HG03196 (cell line): ENCODE measurements around the gene CCM2L.

Experiments
- ATAC-seq: cut with Tn5 transposase; IDR thresholded peaks from one replicate; pipeline ENCODE4 v1.9.1; 2021; ENCODE audit not compliant: unreplicated experiment

Gene CCM2L

GRCh38 chr20:32010101-32010500 lies at the start of gene CCM2L:
TSS of gene CCM2L (plus strand) at chr20:32010438. CDS start at chr20:32010455, 17 bp downstream.
- ATAC-seq: no peak

- ATAC-seq: no peak
Observed at GRCh38 chr20:31962761-31963160, 47.5 kb upstream of the CCM2L start.

DNA sequence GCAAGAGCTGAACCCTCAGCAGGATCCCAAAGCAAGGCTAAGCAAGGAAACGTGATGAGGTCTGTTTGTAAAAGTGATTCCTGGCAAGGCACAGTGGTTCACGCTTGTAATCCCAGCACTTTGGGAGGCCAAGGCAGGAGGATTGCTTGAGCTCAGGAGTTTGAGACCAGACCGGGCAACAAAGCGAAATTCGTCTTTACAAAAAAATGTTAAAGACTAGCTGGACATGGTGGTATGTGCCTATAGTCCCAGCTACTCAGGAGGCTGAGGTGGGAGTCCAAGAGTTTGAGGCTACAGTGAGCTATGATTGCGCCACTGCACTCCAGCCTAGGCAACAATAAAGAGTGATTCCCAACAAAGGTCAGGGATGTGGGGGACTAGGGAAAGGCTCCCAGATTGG lies 46.3 kb upstream of the CCM2L start:
- ATAC-seq: no peak

DNA sequence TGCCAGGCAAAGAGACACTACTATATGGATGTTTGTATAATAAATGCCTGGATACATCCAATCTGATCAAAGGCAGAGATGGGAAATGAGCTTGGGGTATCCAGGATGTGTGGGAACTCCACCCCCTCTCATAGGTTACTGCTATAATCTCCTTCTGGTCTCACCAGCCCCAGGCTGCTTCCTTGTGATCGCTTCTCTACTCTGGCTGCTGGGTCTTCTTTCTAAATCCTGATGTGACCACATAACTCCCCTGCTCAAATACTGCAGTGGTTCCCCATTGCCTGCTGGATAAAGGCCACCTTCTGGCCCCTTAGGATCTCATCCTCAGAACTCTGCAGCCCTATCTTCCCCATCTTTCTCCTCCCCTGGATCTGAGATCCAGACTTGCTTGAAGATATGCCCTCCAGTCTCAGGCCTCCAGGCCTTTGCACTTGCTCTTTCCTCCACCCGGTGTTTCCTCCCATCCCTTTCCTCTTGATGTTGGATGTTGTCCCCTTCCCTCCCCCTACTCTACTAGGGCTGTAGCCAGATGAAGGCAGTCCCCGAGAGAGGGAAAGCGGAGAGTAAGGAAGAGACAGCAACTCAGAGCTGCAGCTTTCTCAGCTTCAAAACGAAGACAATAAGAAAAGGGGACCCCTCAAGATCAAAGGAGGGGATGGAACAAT lies 43.1 kb upstream of the CCM2L start:
- ATAC-seq: no peak

DNA sequence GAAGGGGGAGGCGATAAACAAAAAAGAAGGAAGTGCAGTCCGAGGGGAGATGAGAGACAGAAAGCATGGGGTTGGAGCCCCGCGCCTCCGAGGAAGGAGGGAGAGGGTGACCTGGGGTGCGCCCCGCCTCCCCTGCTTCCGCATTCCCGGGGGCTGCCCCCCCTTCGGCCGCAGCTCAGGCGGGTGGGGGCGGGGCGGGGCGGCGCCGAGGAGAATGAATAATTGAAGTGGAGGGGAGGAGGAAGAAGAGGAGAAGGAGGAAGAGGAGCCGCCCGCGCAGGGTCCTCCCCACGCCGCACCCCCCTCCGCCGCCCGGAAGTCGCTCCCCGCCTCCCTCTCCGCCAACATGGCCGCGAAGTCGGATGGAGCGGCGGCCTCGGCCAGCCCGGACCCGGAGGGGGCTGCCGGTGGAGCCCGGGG lies 42.4 kb upstream of the CCM2L start, which contains the start of gene XKR7:
XKR7 (plus strand) TSS at position 322 of the 420 bp plus-strand sequence; CDS start at position 347, 25 bp downstream.
- no peak for ATAC-seq

DNA sequence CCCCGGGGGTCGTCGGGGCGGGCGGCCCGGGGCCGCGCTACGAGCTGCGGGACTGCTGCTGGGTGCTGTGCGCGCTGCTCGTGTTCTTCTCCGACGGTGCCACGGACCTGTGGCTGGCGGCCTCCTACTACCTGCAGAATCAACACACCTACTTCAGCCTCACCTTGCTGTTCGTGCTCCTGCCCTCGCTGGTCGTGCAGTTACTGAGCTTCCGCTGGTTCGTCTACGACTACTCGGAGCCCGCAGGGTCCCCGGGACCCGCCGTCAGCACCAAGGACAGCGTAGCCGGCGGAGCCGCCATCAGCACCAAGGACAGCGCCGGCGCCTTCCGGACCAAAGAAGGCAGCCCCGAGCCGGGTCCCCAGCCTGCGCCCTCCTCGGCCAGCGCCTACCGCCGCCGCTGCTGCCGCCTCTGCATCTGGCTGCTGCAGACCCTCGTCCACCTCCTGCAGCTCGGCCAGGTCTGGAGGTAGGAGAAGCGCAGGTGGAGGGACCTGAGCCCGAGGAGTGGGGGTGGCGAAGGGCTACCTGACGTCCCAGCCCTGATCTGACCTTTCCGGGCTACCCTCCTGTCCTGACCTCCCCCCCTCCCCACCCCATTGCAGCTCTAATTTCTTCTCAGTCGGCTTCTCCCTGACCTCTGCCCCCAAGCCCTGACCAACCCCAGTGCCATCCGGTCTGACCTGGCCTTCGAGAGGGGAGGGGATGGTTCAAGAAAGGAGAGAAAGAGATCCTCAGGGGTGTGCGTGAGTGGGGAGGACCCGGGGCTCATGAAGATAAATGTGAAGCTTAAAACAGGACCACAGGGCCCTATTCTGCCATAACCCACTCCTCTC lies 41.7 kb upstream of the CCM2L start:
- no peak for ATAC-seq

DNA sequence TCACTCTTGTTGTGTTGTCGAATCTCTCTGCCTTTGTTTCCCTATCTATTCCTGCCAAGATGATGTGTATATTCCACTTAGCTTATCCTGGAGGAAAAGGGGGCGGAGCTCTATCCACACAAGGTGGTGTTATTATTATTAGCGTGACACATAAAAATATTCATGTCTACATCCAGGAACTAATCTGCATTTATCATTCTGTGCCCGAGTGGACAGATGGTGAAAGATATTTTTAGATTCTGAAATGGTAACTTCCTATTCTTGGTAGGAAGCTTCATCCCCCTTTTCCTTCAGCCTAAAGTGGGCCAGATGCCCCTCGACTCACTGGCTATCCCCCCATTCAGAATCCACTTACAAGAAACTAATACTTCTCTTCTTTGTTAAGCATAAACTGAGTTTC lies 40.2 kb upstream of the CCM2L start:
- ATAC-seq: no peak

GRCh38 chr20:31972471-31973021 lies 37.7 kb upstream of the CCM2L start:
- ATAC-seq: no peak

DNA sequence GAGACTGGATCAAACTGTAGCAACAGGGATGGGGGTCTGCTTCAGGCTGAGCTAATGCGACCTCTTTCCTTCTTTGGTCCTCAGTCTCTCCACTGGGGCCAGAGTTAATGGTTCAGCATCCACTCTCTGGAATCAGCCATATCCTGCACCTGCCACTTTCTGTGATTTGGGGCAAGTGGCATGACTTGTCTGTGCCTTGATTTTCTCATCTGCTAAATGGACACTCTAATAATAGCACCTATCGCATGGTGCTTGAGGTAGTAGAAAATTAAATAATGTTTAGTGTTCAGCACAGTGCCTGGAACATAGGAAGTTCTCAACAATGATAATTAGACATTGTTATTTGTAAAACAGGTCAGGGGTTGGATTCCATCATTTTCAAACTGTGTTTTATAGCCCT lies 35.9 kb upstream of the CCM2L start:
- no peak for ATAC-seq

DNA sequence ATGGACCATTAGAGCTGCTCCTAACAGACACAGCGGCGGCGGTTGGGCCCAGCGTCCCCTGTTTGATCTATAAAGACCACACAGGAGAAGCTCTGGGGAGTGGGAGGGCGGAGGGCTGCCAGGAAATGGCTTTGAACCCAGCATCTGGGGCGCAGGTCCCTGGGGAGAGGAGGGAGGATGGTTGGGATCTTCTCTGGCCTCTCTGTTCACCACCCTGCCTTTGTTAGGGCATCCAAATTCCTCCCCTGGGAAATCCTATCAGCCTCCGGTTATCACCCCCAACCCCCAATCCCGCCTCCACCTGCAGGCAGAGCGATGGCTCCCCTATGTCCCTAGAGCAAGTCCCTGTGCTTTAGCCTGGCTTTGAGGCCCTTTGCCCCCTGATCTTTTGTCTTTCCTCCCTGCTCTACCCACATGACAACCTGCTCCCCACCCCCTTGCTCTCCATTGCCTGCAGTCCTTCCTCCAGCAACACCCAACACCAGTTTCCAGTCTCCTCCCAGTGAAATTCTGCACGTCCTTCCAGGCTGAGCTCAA lies 35.2 kb upstream of the CCM2L start:
- no peak for ATAC-seq

GRCh38 chr20:31975874-31976273 lies 34.4 kb upstream of the CCM2L start:
- no peak for ATAC-seq

- no peak for ATAC-seq
Observed at GRCh38 chr20:31977080-31977479, 33.2 kb upstream of the CCM2L start.

- no peak for ATAC-seq
Observed at GRCh38 chr20:31979713-31980426, 30.4 kb upstream of the CCM2L start.

DNA sequence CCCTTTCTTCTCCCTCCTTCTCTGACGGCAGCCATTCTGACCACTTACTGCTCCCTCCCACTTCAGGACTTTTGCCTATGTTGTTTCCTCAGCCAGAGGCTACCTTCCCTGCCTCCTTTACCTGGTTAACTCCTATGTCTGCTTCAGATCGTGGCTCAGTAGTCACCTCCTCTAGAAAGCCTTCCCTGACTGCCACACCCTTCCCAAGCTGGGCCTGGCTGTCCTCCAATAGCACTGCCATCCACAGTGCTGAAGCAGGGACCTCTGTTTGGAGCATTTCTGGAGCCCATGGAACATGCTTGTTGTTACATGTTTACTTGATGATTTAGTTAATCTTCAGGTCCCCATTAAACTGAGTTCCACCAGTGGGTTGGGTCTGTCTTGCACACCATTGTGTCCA lies 28.5 kb upstream of the CCM2L start:
- no peak for ATAC-seq

DNA sequence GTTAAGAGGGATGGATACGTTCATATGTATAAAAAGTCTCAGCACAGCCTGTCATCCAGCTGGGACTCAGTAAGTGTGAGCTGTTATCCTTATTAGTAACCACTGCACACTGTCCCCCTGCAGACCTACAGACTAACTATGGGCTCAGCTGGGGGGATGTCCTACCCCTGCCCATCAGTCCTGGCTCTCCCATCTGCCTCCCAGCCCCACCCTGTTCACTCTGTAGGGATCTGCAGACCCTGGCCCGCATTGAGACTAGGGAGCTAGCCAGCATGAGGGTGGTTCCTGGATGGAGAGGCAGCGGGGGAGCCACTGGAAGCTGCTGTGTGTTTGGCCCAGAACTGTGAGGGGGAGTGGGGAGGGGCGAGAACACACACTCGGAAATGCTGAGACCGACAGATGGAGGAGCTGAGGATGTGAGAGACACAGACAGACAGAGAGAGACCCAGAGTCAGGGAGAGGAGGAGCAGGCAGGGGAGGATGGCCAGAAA lies 25.2 kb upstream of the CCM2L start:
- ATAC-seq: no peak

- ATAC-seq: no peak
Observed at GRCh38 chr20:31987744-31988143, 22.5 kb upstream of the CCM2L start.

- no peak for ATAC-seq
Observed at GRCh38 chr20:31988430-31989015, 21.7 kb upstream of the CCM2L start.

GRCh38 chr20:31989030-31989645 lies 21.1 kb upstream of the CCM2L start:
- no peak for ATAC-seq

DNA sequence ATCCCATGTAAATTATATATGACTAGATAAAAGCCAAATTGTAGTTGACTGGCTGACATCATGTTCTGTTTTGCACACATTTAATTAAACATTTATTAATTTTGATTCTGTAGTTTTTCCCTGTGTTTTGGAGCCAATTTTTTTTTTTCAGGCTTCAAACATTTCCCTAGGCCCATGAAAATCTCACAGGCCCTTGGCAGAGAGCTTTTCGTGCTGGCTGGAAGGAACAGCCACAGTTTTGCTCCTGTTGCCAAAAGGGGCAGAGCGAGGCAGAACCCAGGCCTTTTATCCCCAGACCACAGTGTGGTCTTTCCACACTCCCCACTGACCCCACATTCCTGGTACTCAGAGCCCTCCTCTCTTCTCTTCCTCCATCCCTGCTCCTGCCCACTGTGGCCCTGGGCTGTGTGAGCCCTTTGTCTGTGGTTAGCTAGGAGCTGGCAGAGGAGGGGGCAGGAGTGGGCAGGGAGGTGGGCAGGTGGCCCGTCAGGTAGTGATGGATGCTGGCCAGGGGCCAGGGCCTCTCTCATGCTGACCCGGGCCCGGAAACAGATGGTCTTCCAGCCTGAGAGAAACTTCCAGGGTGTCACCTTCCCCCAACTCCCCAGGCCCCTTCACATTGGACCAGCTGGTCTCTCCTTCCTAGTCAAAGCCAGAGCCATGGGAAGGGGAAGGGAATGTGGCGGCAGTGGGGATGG lies 19.4 kb upstream of the CCM2L start:
- ATAC-seq: no peak

GRCh38 chr20:31991339-31991705 lies 18.9 kb upstream of the CCM2L start:
- ATAC-seq: no peak
